ACC112 (cell line): ENCODE measurements around the gene FBXL13.
"Not testable (repeated sequence)": the region's sequence is repeated elsewhere in the genome, so short reads cannot be mapped to it uniquely, and the experiment has no call there.

ENCODE experiments used
- H2AFZ ChIP-seq: fragments of 200-600 bp; sonication (generic); one replicate; pipeline ENCODE4 v1.6.0; 2017; ENCODE audit warnings: antibody characterized with exemption, low read length; ENCODE audit not compliant: unreplicated experiment
- H3K27ac ChIP-seq: fragments of 200-600 bp; sonication (generic); 2 replicates; pipeline ENCODE4 v1.5.1; 2014; ENCODE audit warnings: low read depth, mild to moderate bottlenecking, antibody characterized with exemption, low read length, moderate library complexity
- H3K27me3 ChIP-seq: fragments of 200-600 bp; sonication (generic); 2 replicates; pipeline ENCODE4 v1.6.1; 2014; ENCODE audit warnings: mild to moderate bottlenecking, antibody characterized with exemption, low read length, moderate library complexity, mixed read lengths; ENCODE audit not compliant: insufficient read depth
- H3K36me3 ChIP-seq: fragments of 200-600 bp; sonication (generic); 2 replicates; pipeline ENCODE4 v1.6.1; 2016; ENCODE audit warnings: mild to moderate bottlenecking, antibody characterized with exemption, low read length, moderate library complexity, mixed read lengths; ENCODE audit not compliant: insufficient read depth
- H3K4me1 ChIP-seq: fragments of 200-600 bp; sonication (generic); one replicate; pipeline ENCODE4 v1.6.1; 2016; ENCODE audit warnings: low read length, mixed read lengths; ENCODE audit not compliant: insufficient read depth, unreplicated experiment, control insufficient read depth
- H3K4me3 ChIP-seq: fragments of 200-600 bp; sonication (generic); 2 replicates; pipeline ENCODE4 v1.5.1; 2014; ENCODE audit warnings: mild to moderate bottlenecking, low read depth, low read length
- H3K79me2 ChIP-seq: fragments of 200-600 bp; sonication (generic); one replicate; pipeline ENCODE4 v1.6.0; 2016; ENCODE audit warnings: low read length; ENCODE audit not compliant: control insufficient read depth, unreplicated experiment, insufficient read depth

FBXL13 gene

GRCh38 chr7:103065667-103066066 lies 8.9 kb downstream of the FBXL13 start:
- H3K4me1 ChIP-seq, result no peaks in the 10 kb centered on the region
- H3K79me2 ChIP-seq, result no peaks in the 10 kb centered on the region
- H2AFZ ChIP-seq, result no peak overlapping the region
- H3K27ac ChIP-seq, result no peak overlapping the region
- H3K4me3 ChIP-seq, result no peak overlapping the region
- H3K27me3 ChIP-seq, result no peaks in the 10 kb centered on the region
- no peaks in the 10 kb centered on the region for H3K36me3 ChIP-seq

- Histone ChIP-seq H3K27me3 (no peaks in the 10 kb centered on the region), H3K36me3 (no peaks in the 10 kb centered on the region)
Measured at GRCh38 chr7:103063895-103064294, 10.7 kb downstream of the FBXL13 start.

GRCh38 chr7:103059471-103059870 lies 15.1 kb downstream of the FBXL13 start:
- H2AFZ ChIP-seq, result no peak overlapping the region
- no peak overlapping the region for H3K4me3 ChIP-seq

More at GRCh38 chr7:103063895-103064294, 10.7 kb downstream of the FBXL13 start:
- Histone ChIP-seq H3K27ac (no peak overlapping the region), H3K4me3 (no peak overlapping the region), H2AFZ (no peak overlapping the region), H3K79me2 (no peaks in the 10 kb centered on the region), H3K4me1 (no peaks in the 10 kb centered on the region)

GRCh38 chr7:103058122-103058521 lies 16.5 kb downstream of the FBXL13 start:
- Histone ChIP-seq H3K4me1 (no peaks in the 10 kb centered on the region), H3K79me2 (no peaks in the 10 kb centered on the region), H3K4me3 (no peak overlapping the region), H3K27ac (no peak overlapping the region), H3K27me3 (no peaks in the 10 kb centered on the region), H3K36me3 (no peaks in the 10 kb centered on the region), H2AFZ (no peak overlapping the region)

More at GRCh38 chr7:103059471-103059870, 15.1 kb downstream of the FBXL13 start:
- Histone ChIP-seq H3K27ac (no peak overlapping the region), H3K27me3 (no peaks in the 10 kb centered on the region), H3K36me3 (no peaks in the 10 kb centered on the region), H3K4me1 (no peaks in the 10 kb centered on the region), H3K79me2 (no peaks in the 10 kb centered on the region)

GRCh38 chr7:103056006-103056405 lies 18.6 kb downstream of the FBXL13 start:
- not testable (repeated sequence) for H3K36me3 ChIP-seq, H3K79me2 ChIP-seq

GRCh38 chr7:103051519-103051918 lies 23.1 kb downstream of the FBXL13 start:
- H3K79me2 ChIP-seq, result no peaks in the 10 kb centered on the region
- H3K27me3 ChIP-seq, result no peaks in the 10 kb centered on the region
- H3K27ac ChIP-seq, result no peak overlapping the region
- peaks cover 3% of the 10 kb centered on the region; the same call in 1 of the 2 replicates for H3K36me3 ChIP-seq
- H2AFZ ChIP-seq, result no peak overlapping the region
- no peaks in the 10 kb centered on the region for H3K4me1 ChIP-seq
- no peak overlapping the region for H3K4me3 ChIP-seq

More at GRCh38 chr7:103056006-103056405, 18.6 kb downstream of the FBXL13 start:
- not testable (repeated sequence) for H3K4me3 ChIP-seq, H2AFZ ChIP-seq, H3K27ac ChIP-seq, H3K27me3 ChIP-seq, H3K4me1 ChIP-seq

GRCh38 chr7:103048833-103049232 lies 25.8 kb downstream of the FBXL13 start:
- Histone ChIP-seq H3K79me2 (no peaks in the 10 kb centered on the region), H3K4me1 (no peaks in the 10 kb centered on the region)

GRCh38 chr7:103041815-103042214 lies 32.8 kb downstream of the FBXL13 start:
- H3K4me3 ChIP-seq, H2AFZ ChIP-seq, H3K27ac ChIP-seq, H3K36me3 ChIP-seq, H3K79me2 ChIP-seq, H3K27me3 ChIP-seq, H3K4me1 ChIP-seq: not testable (repeated sequence)

More at GRCh38 chr7:103048833-103049232, 25.8 kb downstream of the FBXL13 start:
- Histone ChIP-seq H3K36me3 (peaks cover 3% of the 10 kb centered on the region; the same call in 1 of the 2 replicates), H3K27ac (no peak overlapping the region), H3K4me3 (no peak overlapping the region), H3K27me3 (no peaks in the 10 kb centered on the region), H2AFZ (no peak overlapping the region)

GRCh38 chr7:103037823-103038739 lies 36.5 kb downstream of the FBXL13 start:
- H3K4me3 ChIP-seq, H2AFZ ChIP-seq, H3K4me1 ChIP-seq, H3K79me2 ChIP-seq, H3K27ac ChIP-seq, H3K36me3 ChIP-seq, H3K27me3 ChIP-seq: not testable (repeated sequence)

- H3K36me3 ChIP-seq, result no peaks in the 10 kb centered on the region
- no peaks in the 10 kb centered on the region for H3K27me3 ChIP-seq
- no peak overlapping the region for H3K4me3 ChIP-seq
- no peak overlapping the region for H2AFZ ChIP-seq
- H3K79me2 ChIP-seq, result no peaks in the 10 kb centered on the region
- H3K4me1 ChIP-seq, result no peaks in the 10 kb centered on the region
- H3K27ac ChIP-seq, result no peak overlapping the region
Measured at GRCh38 chr7:103037476-103037822, 37.1 kb downstream of the FBXL13 start.

GRCh38 chr7:103034318-103034717 lies 40.3 kb downstream of the FBXL13 start:
- not testable (repeated sequence) for H3K27ac ChIP-seq, H2AFZ ChIP-seq, H3K79me2 ChIP-seq, H3K36me3 ChIP-seq, H3K4me1 ChIP-seq, H3K4me3 ChIP-seq, H3K27me3 ChIP-seq
